ENCODE results near the gene IP6K3.

IP6K3 gene

DNA sequence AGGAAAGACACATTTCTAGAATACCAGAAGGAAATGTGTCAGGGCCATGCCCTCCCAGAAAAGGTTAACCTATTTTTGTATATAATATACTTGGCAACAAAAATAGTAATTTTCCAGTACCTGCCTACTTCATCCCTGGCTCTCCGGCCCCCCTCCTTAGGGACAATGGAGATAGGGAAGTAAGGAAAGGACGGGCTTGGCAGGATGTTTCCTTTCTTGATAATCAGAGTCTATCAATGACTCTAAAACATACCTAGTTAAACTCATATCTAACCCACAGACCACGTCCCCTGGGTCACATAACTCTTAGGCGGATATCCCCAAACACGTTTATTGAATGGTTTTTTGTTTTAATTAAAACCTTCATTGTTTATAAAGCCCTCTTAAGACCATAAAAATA is 47.0 kb downstream of the IP6K3 start:
- Histone ChIP-seq H3K27me3 (ENCODE audit: control insufficient read depth in 5 of 5, insufficient read depth in 4 of 5, low read length in 5 of 5) (no peaks in the 10 kb centered on the region), H3K4me1 (ENCODE audit: control insufficient read depth in 5 of 5, insufficient read depth in 5 of 5, low read length in 5 of 5) (peaks cover 3 to 57% (median 7%) of the 10 kb centered on the region in 5 donors), H3K36me3 (ENCODE audit: control insufficient read depth in 5 of 5, insufficient read depth in 5 of 5, low read length in 5 of 5) (peaks cover 0 to 40% (median 30%) of the 10 kb centered on the region in 5 donors), H3K27ac (ENCODE audit: low read depth, low read length) (no peak overlapping the region), H3K9me3 (ENCODE audit: control insufficient read depth in 5 of 5, low read length in 5 of 5) (no peaks in the 10 kb centered on the region), H3K4me3 (ENCODE audit: low read depth in 1 of 5, low read length in 5 of 5) (no peak overlapping the region), H3K9ac (ENCODE audit: low read length in 5 of 5) (no peak overlapping the region)

DNA sequence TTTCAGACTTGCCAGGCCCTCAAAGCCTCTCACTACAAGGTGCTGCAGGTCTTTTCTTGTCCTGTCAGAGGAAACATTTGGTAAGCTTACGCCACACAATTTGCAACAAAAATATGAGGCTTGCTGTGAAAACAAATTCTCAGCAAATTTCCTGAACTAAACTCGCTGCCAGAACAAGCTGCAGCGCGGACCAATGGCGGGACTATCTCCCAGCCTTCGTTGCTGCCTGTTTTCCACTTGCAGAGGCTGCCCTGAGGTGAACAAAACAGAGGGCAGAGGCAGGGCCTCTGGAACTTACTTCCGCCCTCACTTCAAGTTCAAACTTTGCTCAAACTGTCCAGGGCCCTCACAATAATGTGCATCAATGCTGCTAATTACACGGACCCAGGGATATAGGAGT is 47.6 kb downstream of the IP6K3 start:
- no peak overlapping the region for H3K9ac ChIP-seq (ENCODE audit: low read length in 5 of 5)
- H3K9me3 ChIP-seq (ENCODE audit: control insufficient read depth in 5 of 5, low read length in 5 of 5): no peaks in the 10 kb centered on the region
- no peak overlapping the region for H3K27ac ChIP-seq (ENCODE audit: low read depth, low read length)
- H3K36me3 ChIP-seq (ENCODE audit: control insufficient read depth in 5 of 5, insufficient read depth in 5 of 5, low read length in 5 of 5): peaks cover 0 to 45% (median 28%) of the 10 kb centered on the region in 5 donors
- no peaks in the 10 kb centered on the region for H3K27me3 ChIP-seq (ENCODE audit: control insufficient read depth in 5 of 5, insufficient read depth in 4 of 5, low read length in 5 of 5)
- H3K4me1 ChIP-seq (ENCODE audit: control insufficient read depth in 5 of 5, insufficient read depth in 5 of 5, low read length in 5 of 5): peaks cover 3 to 60% (median 7%) of the 10 kb centered on the region in 5 donors
- H3K4me3 ChIP-seq (ENCODE audit: low read depth in 1 of 5, low read length in 5 of 5): no peak overlapping the region

DNA sequence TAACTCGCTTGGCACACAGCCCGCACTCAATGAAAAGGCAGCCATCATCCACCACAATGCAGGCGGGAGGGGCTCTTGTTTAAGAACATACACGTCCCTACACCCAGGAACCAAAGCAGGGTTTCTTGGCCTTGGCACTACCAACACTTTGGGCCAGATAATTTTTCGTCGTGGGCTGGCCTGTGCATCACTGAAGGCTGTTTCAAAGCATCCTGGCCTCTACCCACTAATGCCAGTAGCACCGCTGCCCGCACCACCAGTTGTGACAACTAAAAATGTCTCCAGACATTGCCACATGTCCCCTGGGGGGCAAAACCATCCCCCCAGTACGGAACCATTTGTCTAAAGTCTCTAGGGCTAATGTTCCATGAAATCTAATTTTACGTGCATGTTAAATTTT is 48.2 kb downstream of the IP6K3 start:
- Histone ChIP-seq H3K27ac (ENCODE audit: low read depth, low read length) (no peak overlapping the region), H3K36me3 (ENCODE audit: control insufficient read depth in 5 of 5, insufficient read depth in 5 of 5, low read length in 5 of 5) (peaks cover 0 to 50% (median 30%) of the 10 kb centered on the region in 5 donors), H3K9ac (ENCODE audit: low read length in 5 of 5) (no peak overlapping the region), H3K27me3 (ENCODE audit: control insufficient read depth in 5 of 5, insufficient read depth in 4 of 5, low read length in 5 of 5) (no peaks in the 10 kb centered on the region), H3K4me3 (ENCODE audit: low read depth in 1 of 5, low read length in 5 of 5) (no peak overlapping the region), H3K9me3 (ENCODE audit: control insufficient read depth in 5 of 5, low read length in 5 of 5) (no peaks in the 10 kb centered on the region), H3K4me1 (ENCODE audit: control insufficient read depth in 5 of 5, insufficient read depth in 5 of 5, low read length in 5 of 5) (peaks cover 3 to 62% (median 7%) of the 10 kb centered on the region in 5 donors)

DNA sequence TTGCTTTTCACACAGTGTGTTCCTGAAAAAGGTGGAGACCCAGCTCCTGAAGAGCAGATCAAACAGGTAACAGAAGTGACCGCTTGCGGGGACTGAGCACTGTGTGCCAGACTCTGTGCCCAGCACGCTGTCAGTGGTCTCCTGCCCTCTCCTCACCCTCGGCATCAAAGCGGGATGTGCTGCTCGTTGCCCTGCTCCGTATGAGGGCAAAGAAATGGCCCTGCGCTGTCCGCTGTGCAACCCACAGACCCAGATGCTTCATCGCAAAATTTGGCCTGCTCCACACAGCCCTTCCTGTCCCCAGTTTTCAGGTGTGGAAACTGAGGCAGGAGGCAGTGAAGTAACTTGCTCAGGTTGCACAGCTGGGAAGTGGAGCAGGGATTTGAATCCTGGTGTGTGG is 48.9 kb downstream of the IP6K3 start:
- Histone ChIP-seq H3K27ac (ENCODE audit: low read depth, low read length) (no peak overlapping the region), H3K4me1 (ENCODE audit: control insufficient read depth in 5 of 5, insufficient read depth in 5 of 5, low read length in 5 of 5) (peaks cover 3 to 68% (median 7%) of the 10 kb centered on the region in 5 donors), H3K36me3 (ENCODE audit: control insufficient read depth in 5 of 5, insufficient read depth in 5 of 5, low read length in 5 of 5) (peaks cover 0 to 55% (median 34%) of the 10 kb centered on the region in 5 donors)

DNA sequence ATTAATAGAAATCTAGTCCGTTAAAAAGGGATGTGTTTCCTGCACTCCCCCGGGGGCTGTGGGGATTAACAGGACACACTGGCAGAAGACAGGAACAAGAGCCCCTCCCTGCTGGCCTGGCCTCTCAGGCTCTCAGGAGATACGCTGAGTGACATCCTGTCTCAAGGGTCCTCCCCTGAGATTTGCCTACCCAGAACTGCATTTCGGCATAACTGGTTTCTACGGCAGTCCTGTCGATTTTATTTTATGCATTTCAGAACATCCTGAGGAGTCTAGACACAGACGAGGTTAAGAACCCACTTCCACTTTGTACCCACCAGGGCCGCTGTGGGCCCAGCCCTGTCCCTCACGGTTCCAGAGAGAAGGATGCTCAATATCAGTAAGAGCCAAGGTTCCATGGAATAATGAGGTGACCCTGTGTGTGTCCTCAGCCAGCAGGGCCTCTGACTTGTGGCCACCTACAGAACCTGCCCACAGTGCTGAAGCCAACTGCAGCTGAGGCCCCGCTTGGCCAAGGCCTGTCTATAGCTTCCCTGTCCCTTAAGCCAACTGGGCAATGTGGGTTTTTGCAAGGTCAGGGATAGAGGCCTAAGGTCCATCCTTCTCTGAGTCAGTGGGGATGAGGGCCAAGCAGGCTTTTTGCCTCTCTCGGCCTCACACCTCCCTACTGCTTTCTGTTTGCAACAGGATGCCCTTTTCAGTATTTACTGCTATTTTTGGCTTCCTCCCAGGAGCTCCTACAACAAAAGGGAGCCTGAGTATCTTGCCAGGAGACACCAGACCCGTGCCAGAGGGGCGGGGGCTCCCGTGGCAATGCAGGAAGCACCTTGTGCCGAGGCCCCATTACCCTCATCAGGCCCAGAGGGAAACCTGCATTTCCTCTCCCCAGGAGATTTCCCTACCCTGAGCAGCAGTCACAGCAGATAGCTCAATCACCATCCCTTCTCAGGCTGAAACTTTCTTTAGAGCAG is 49.9 kb downstream of the IP6K3 start:
- H3K9ac ChIP-seq (ENCODE audit: low read length in 5 of 5): peak overlapping the region in 1 of 5 donors; percentile 20
- H3K27ac ChIP-seq (ENCODE audit: low read depth, low read length): peak overlapping the region; percentile 57
- no peaks in the 10 kb centered on the region for H3K27me3 ChIP-seq (ENCODE audit: control insufficient read depth in 5 of 5, insufficient read depth in 4 of 5, low read length in 5 of 5)
- H3K4me3 ChIP-seq (ENCODE audit: low read depth in 1 of 5, low read length in 5 of 5): no peak overlapping the region
- H3K9me3 ChIP-seq (ENCODE audit: control insufficient read depth in 5 of 5, low read length in 5 of 5): no peaks in the 10 kb centered on the region
- H3K4me1 ChIP-seq (ENCODE audit: control insufficient read depth in 5 of 5, insufficient read depth in 5 of 5, low read length in 5 of 5): peaks cover 3 to 69% (median 7%) of the 10 kb centered on the region in 5 donors
- peaks cover 0 to 64% (median 40%) of the 10 kb centered on the region in 5 donors for H3K36me3 ChIP-seq (ENCODE audit: control insufficient read depth in 5 of 5, insufficient read depth in 5 of 5, low read length in 5 of 5)

More for the DNA sequence above, 48.9 kb downstream of the IP6K3 start:
- no peaks in the 10 kb centered on the region for H3K27me3 ChIP-seq (ENCODE audit: control insufficient read depth in 5 of 5, insufficient read depth in 4 of 5, low read length in 5 of 5)
- no peak overlapping the region for H3K4me3 ChIP-seq (ENCODE audit: low read depth in 1 of 5, low read length in 5 of 5)
- no peak overlapping the region for H3K9ac ChIP-seq (ENCODE audit: low read length in 5 of 5)
- no peaks in the 10 kb centered on the region for H3K9me3 ChIP-seq (ENCODE audit: control insufficient read depth in 5 of 5, low read length in 5 of 5)

DNA sequence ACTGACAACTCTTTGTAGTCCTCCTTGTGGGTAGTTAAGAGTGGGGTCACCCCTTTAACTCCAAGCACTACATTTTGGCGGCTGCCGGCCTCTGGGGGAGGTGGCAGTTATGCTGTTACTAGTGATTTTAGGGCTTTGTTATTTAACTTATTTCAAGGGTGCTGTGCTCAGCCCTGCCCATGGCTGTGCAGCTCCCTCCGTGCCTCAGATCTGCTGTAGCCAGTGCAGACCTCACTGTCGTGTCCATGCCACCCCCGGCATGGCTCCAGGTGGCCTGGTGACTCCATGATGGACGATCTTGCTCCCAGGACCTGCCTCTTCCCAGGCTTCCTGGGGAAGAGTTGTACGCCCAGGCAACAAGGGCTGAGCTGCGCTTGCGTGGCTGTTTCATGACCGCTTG is 50.6 kb downstream of the IP6K3 start:
- Histone ChIP-seq H3K36me3 (ENCODE audit: control insufficient read depth in 5 of 5, insufficient read depth in 5 of 5, low read length in 5 of 5) (peaks cover 0 to 71% (median 43%) of the 10 kb centered on the region in 5 donors), H3K9ac (ENCODE audit: low read length in 5 of 5) (peak overlapping the region in 1 of 5 donors; percentile 20), H3K4me3 (ENCODE audit: low read depth in 1 of 5, low read length in 5 of 5) (no peak overlapping the region), H3K4me1 (ENCODE audit: control insufficient read depth in 5 of 5, insufficient read depth in 5 of 5, low read length in 5 of 5) (peaks cover 3 to 69% (median 7%) of the 10 kb centered on the region in 5 donors), H3K9me3 (ENCODE audit: control insufficient read depth in 5 of 5, low read length in 5 of 5) (no peaks in the 10 kb centered on the region), H3K27ac (ENCODE audit: low read depth, low read length) (no peak overlapping the region), H3K27me3 (ENCODE audit: control insufficient read depth in 5 of 5, insufficient read depth in 4 of 5, low read length in 5 of 5) (no peaks in the 10 kb centered on the region)

DNA sequence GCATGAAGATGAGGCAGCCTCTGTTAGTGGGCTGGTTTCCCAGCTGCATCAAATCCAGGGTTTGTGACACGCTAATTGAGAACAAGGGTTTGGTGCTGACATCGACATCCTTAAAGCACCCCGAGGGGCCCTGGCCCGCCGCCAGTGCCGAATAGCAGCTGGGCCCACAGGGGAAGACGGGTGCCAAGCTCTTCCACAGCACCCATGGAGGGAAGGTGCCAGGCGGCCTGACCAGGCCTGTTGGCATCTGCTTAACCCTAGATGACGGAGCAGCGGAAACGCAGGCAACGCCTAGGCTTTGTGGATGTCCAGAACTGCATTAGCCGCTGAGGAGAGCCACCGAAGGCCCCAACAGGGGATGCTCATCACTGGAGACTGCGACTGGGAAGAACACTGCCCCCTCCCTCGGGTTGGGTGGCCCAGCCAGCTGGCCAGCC is 51.2 kb downstream of the IP6K3 start:
- no peaks in the 10 kb centered on the region for H3K9me3 ChIP-seq (ENCODE audit: control insufficient read depth in 5 of 5, low read length in 5 of 5)
- H3K4me3 ChIP-seq (ENCODE audit: low read depth in 1 of 5, low read length in 5 of 5): no peak overlapping the region
- peaks cover 0 to 77% (median 49%) of the 10 kb centered on the region in 5 donors for H3K36me3 ChIP-seq (ENCODE audit: control insufficient read depth in 5 of 5, insufficient read depth in 5 of 5, low read length in 5 of 5)
- no peak overlapping the region for H3K9ac ChIP-seq (ENCODE audit: low read length in 5 of 5)
- no peaks in the 10 kb centered on the region for H3K27me3 ChIP-seq (ENCODE audit: control insufficient read depth in 5 of 5, insufficient read depth in 4 of 5, low read length in 5 of 5)
- H3K27ac ChIP-seq (ENCODE audit: low read depth, low read length): peak overlapping the region; percentile 10
- peaks cover 3 to 67% (median 7%) of the 10 kb centered on the region in 5 donors for H3K4me1 ChIP-seq (ENCODE audit: control insufficient read depth in 5 of 5, insufficient read depth in 5 of 5, low read length in 5 of 5)

DNA sequence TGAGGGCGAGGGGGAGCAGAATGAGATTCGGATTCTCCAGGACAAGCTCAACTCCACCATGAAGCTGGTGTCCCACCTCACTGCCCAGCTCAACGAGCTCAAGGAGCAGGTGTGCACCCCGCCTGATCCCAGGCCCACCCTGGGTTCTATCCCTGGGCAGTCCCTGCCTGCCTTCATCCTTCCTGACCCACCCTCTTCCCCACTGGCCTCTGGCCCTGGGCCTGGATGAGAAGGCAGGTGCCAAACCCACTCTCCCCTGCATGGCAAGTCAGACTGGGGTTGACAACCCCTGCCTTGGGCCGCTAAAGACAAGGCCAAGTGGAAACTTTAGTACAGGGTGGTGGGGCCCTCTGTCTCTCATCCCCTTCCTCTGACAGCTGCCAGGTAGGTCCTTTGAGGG is 51.7 kb downstream of the IP6K3 start:
- H3K9ac ChIP-seq (ENCODE audit: low read length in 5 of 5): no peak overlapping the region

DNA sequence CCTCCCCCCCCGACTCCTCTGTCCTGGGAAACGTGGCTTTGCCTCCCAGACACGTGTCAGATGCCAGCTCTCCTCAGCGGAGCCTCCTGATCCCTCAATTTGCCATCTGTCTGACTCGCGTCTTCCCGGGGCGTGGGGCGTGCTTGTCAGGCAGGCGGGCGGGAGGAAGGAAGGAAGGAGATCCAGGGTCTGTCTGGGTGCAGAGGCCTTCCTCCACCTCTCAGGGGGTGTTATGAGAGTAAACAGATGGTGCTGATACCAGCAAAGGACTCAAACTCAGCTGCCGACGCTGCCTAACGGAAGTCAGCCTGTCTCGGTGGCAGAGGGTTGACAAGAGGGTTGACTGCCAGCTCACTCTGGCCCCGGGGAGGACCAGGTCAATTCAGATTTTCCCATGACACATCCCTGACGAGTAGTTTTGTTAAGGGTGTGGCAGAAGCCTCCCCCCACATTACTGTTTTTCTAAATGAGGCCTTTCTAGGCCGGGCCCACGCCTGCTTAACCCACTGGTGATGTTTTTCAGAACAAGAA is 52.2 kb downstream of the IP6K3 start:
- Histone ChIP-seq H3K9ac (ENCODE audit: low read length in 5 of 5) (no peak overlapping the region), H3K4me1 (ENCODE audit: control insufficient read depth in 5 of 5, insufficient read depth in 5 of 5, low read length in 5 of 5) (peaks cover 0 to 57% (median 7%) of the 10 kb centered on the region in 5 donors), H3K9me3 (ENCODE audit: control insufficient read depth in 5 of 5, low read length in 5 of 5) (no peaks in the 10 kb centered on the region), H3K36me3 (ENCODE audit: control insufficient read depth in 5 of 5, insufficient read depth in 5 of 5, low read length in 5 of 5) (peaks cover 0 to 81% (median 54%) of the 10 kb centered on the region in 5 donors), H3K27me3 (ENCODE audit: control insufficient read depth in 5 of 5, insufficient read depth in 4 of 5, low read length in 5 of 5) (no peaks in the 10 kb centered on the region), H3K27ac (ENCODE audit: low read depth, low read length) (peak overlapping the region; percentile 10), H3K4me3 (ENCODE audit: low read depth in 1 of 5, low read length in 5 of 5) (no peak overlapping the region)

More for the DNA sequence above, 51.7 kb downstream of the IP6K3 start:
- peaks cover 0 to 76% (median 50%) of the 10 kb centered on the region in 5 donors for H3K36me3 ChIP-seq (ENCODE audit: control insufficient read depth in 5 of 5, insufficient read depth in 5 of 5, low read length in 5 of 5)
- no peak overlapping the region for H3K4me3 ChIP-seq (ENCODE audit: low read depth in 1 of 5, low read length in 5 of 5)
- H3K27me3 ChIP-seq (ENCODE audit: control insufficient read depth in 5 of 5, insufficient read depth in 4 of 5, low read length in 5 of 5): no peaks in the 10 kb centered on the region
- H3K9me3 ChIP-seq (ENCODE audit: control insufficient read depth in 5 of 5, low read length in 5 of 5): no peaks in the 10 kb centered on the region
- H3K4me1 ChIP-seq (ENCODE audit: control insufficient read depth in 5 of 5, insufficient read depth in 5 of 5, low read length in 5 of 5): peaks cover 0 to 62% (median 7%) of the 10 kb centered on the region in 5 donors
- H3K27ac ChIP-seq (ENCODE audit: low read depth, low read length): peak overlapping the region; percentile 10

Data from subcutaneous abdominal adipose tissue (tissue), 5 donors.